Fibroblast of the aortic adventitia (primary cell): ENCODE measurements around the gene R3HCC1L. TPM values are rescaled to one million over a fixed set of nuclear protein-coding genes. Genes with fewer than 3 reads are reported as not detected.

Source experiments
- DNase-seq: peaks from one replicate; pipeline ENCODE4 v3.0.0-alpha.2; 2010; ENCODE audit warnings: low read depth
- H3K4me3 ChIP-seq: 2 replicates; pipeline ENCODE4 v1.5.1; 2011; ENCODE audit warnings: low read depth, mild to moderate bottlenecking, control low read depth, low read length, moderate library complexity
- CTCF ChIP-seq: IDR thresholded peaks from 2 replicates; pipeline ENCODE4 v1.5.1; 2011; ENCODE audit warnings: mild to moderate bottlenecking, low read length, control low read depth, inconsistent platforms; ENCODE audit not compliant: insufficient read depth
- total RNA-seq: library from RNA; depleted of rRNA; stranded (reverse); fragments of >200 nt; gene quantifications from 2 replicates; pipeline ENCODE4 v1.2.3, GENCODE V29; 2012; ENCODE audit warnings: low replicate concordance

Gene R3HCC1L
- total RNA-seq, 1 donor, result 10.8 TPM

GRCh38 chr10:98096731-98097130, 37.7 kb upstream of the R3HCC1L start:
- TF ChIP-seq CTCF, result no peak
- DNase-seq, result no peak

GRCh38 chr10:98097175-98097574, 37.3 kb upstream of the R3HCC1L start:
- DNase-seq, result no peak
- no peak for TF ChIP-seq CTCF
- H3K4me3 ChIP-seq, result no peak overlapping the region

More at GRCh38 chr10:98096731-98097130, 37.7 kb upstream of the R3HCC1L start:
- no peak overlapping the region for H3K4me3 ChIP-seq

- TF ChIP-seq CTCF, result no peak
- H3K4me3 ChIP-seq, result no peak overlapping the region
- DNase-seq, result no peak
These were observed 36.8 kb upstream of the R3HCC1L start for GRCh38 chr10:98097616-98098015.

GRCh38 chr10:98098247-98098646, 36.2 kb upstream of the R3HCC1L start:
- H3K4me3 ChIP-seq, result no peak overlapping the region
- no peak for DNase-seq
- no peak for TF ChIP-seq CTCF

- no peak for DNase-seq
- H3K4me3 ChIP-seq, result no peak overlapping the region
- TF ChIP-seq CTCF, result no peak
These were observed 34.0 kb upstream of the R3HCC1L start for GRCh38 chr10:98100476-98100875.

- no peak for TF ChIP-seq CTCF
- H3K4me3 ChIP-seq, result no peak overlapping the region
- DNase-seq, result no peak
These were observed 33.1 kb upstream of the R3HCC1L start for GRCh38 chr10:98101366-98101765.

- no peak for DNase-seq
- no peak overlapping the region for H3K4me3 ChIP-seq
- no peak for TF ChIP-seq CTCF
These were observed 30.3 kb upstream of the R3HCC1L start for GRCh38 chr10:98104125-98104524.
